Fibroblast of lung (primary cell): ENCODE measurements around the gene HIRA.

Experiments used
- EZH2 ChIP-seq: IDR thresholded peaks from 2 replicates; pipeline ENCODE4 v1.5.1; 2012; ENCODE audit warnings: low read length, control low read depth, mild to moderate bottlenecking; ENCODE audit errors: missing control alignments
- TF ChIP-seq, protein P1 (sequence below), 2 donors: IDR thresholded peaks in 1 of 2; conservative IDR thresholded peaks in 1 of 2; 1 replicate in 1 of 2; 2 replicates in 1 of 2; pipeline ENCODE4 v1.5.1; 2011 to 2012; ENCODE audit warnings: low read length in 2 of 2, control low read depth in 1 of 2, inconsistent platforms in 1 of 2, low read depth in 1 of 2, mild to moderate bottlenecking in 1 of 2

DNA sequence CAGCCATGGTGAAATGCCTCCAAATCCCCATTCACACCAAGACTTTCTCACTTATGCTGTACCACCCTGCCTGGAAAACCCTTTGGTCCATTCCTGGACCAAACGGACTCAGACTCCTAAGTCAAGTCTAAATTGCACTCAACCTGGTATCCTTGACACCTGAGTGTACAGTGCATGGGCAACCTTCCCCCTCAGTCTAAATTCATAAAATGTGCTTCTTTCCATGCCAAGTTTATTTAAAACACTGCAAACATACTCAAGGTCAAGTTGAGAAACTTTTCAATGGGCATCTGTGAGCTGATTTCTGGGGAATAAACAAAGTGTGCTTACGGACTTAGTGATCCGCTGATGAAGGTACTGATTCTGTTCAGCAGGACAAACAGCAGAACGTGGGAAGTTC, 26.4 kb downstream of the HIRA start:
- TF ChIP-seq, protein P1, sequence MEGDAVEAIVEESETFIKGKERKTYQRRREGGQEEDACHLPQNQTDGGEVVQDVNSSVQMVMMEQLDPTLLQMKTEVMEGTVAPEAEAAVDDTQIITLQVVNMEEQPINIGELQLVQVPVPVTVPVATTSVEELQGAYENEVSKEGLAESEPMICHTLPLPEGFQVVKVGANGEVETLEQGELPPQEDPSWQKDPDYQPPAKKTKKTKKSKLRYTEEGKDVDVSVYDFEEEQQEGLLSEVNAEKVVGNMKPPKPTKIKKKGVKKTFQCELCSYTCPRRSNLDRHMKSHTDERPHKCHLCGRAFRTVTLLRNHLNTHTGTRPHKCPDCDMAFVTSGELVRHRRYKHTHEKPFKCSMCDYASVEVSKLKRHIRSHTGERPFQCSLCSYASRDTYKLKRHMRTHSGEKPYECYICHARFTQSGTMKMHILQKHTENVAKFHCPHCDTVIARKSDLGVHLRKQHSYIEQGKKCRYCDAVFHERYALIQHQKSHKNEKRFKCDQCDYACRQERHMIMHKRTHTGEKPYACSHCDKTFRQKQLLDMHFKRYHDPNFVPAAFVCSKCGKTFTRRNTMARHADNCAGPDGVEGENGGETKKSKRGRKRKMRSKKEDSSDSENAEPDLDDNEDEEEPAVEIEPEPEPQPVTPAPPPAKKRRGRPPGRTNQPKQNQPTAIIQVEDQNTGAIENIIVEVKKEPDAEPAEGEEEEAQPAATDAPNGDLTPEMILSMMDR (conservative IDR thresholded peaks at IDR 0.05 in 1 of 2, IDR thresholded peaks at IDR 0.05 in 1 of 2; ENCODE audit: low read depth in 1 of 2, low read length in 2 of 2): no peak
- TF ChIP-seq EZH2: no peak
